ENCODE data around the gene WBP1L.

DNA sequence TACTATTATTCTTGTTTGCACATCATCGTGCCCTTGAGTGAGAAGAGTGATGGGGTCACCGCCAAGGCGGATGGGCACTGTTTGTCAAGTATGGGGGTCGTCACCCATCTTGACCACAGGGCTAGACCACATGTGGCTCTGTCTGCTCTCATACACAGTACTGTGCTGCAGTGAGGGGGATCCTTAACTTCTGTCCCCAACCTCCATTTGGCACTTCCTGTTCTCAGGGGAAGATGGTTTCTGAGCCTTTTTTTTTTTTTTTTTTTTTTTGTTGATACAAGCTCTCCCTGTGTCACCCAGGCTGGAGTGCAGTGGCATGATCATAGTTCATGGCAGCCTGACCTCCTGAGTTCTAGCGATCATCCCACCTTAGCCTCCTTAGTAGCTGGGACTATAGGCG lies 13.6 kb downstream of the WBP1L start:
- TF ChIP-seq, protein P1, sequence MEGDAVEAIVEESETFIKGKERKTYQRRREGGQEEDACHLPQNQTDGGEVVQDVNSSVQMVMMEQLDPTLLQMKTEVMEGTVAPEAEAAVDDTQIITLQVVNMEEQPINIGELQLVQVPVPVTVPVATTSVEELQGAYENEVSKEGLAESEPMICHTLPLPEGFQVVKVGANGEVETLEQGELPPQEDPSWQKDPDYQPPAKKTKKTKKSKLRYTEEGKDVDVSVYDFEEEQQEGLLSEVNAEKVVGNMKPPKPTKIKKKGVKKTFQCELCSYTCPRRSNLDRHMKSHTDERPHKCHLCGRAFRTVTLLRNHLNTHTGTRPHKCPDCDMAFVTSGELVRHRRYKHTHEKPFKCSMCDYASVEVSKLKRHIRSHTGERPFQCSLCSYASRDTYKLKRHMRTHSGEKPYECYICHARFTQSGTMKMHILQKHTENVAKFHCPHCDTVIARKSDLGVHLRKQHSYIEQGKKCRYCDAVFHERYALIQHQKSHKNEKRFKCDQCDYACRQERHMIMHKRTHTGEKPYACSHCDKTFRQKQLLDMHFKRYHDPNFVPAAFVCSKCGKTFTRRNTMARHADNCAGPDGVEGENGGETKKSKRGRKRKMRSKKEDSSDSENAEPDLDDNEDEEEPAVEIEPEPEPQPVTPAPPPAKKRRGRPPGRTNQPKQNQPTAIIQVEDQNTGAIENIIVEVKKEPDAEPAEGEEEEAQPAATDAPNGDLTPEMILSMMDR (conservative IDR thresholded peaks at IDR 0.05; ENCODE audit: low read depth, low read length), result no peak
- TF ChIP-seq EZH2 (IDR thresholded peaks at IDR 0.05; ENCODE audit: low read length, unreplicated experiment), result no peak

All from PC-3 (cell line).